HepG2 (cell line): ENCODE results near the gene TRMT112.

ENCODE experiments used
- ELF1 ChIP-seq: sonication (generic); formaldehyde crosslinking; IDR thresholded peaks from 2 replicates; pipeline ENCODE4 v1.4.0; 2020; ENCODE audit warnings: missing genetic modification reagents
- ZNF207 ChIP-seq: fragments of 450-650 bp; IDR thresholded peaks from 2 replicates; pipeline ENCODE4 v1.6.1; 2016; ENCODE audit warnings: antibody characterized with exemption, borderline replicate concordance

DNA sequence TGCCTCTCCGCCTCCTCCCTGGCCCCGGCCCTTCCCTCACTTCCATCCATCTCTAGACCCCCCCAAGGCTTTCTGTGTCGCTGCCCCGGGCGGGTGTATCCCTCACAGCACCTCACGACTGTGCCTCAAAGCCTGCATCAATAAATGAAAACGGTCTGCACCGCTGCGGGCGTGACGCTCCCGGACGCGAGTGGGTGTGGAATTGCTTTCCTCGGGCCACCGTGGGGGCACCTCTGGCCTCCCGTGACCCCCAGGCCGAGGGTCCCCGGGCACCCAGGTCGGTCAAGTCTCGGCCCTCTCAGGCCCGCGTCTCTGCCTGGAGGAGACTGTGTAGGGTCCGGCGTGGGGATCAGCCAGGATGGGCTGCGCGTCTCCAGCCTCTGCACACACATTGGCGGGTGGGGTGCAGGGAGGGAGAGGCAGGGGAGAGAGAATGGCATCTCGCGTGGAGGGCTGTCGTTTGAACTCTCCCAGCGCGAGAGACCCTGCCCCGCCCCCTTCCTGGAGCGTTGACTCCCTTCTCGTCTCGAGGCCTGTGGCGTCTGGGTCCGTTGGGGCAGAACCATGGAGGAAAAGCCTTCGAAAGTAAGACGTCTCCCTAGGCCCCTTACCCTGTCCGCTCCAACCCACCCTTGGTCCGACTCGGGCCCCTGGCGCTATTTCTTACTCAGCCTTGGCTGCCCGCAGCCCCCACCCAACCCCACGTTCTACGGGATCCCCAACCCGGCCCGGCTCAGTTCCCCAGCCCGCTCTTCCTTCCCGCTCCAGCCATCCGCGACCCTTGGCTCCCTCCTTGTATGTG, 17.3 kb downstream of the TRMT112 start, which contains the start of gene CATSPERZ:
- TF ChIP-seq ELF1 (CRISPR knock-in tag): no peak
- no peak for TF ChIP-seq ZNF207
